Smooth muscle cell (in vitro differentiated cells): Measurements from ENCODE around the gene MUC21. TPM values are rescaled to one million over a fixed set of nuclear protein-coding genes. Genes with fewer than 3 reads are reported as not detected.

Experiments used
- DNase-seq: peaks from one replicate; lab custom pipeline; 2025; ENCODE audit not compliant: unreplicated experiment; lab: John Stamatoyannopoulos, UW
- H2AFZ ChIP-seq: fragments of 200-600 bp; sonication (generic); 2 replicates; pipeline ENCODE4 v1.6.0; 2016; ENCODE audit warnings: antibody characterized with exemption, low read depth, mild to moderate bottlenecking
- H3F3A ChIP-seq: fragments of 200-600 bp; sonication (generic); 2 replicates; pipeline ENCODE4 v1.6.0; 2017; ENCODE audit warnings: antibody characterized with exemption, low read depth
- H3K27ac ChIP-seq: fragments of 200-600 bp; sonication (generic); 2 replicates; pipeline ENCODE4 v1.5.1; 2016; ENCODE audit warnings: low read depth, mild to moderate bottlenecking
- H3K27me3 ChIP-seq: fragments of 200-600 bp; sonication (generic); 2 replicates; pipeline ENCODE4 v1.6.1; 2016; ENCODE audit warnings: low read depth, mild to moderate bottlenecking
- H3K36me3 ChIP-seq: fragments of 200-600 bp; sonication (generic); 2 replicates; pipeline ENCODE4 v1.5.1; 2016; ENCODE audit warnings: low read depth
- H3K4me1 ChIP-seq: fragments of 200-600 bp; sonication (generic); 2 replicates; pipeline ENCODE4 v1.5.1; 2016; ENCODE audit warnings: low read depth
- H3K4me2 ChIP-seq: fragments of 200-600 bp; sonication (generic); 2 replicates; pipeline ENCODE4 v1.6.0; 2016; ENCODE audit warnings: mild to moderate bottlenecking
- H3K4me3 ChIP-seq: fragments of 200-600 bp; sonication (generic); 2 replicates; pipeline ENCODE4 v1.5.1; 2016; ENCODE audit warnings: mild to moderate bottlenecking
- H3K79me2 ChIP-seq: fragments of 200-600 bp; sonication (generic); 2 replicates; pipeline ENCODE4 v1.6.0; 2016; ENCODE audit warnings: low read depth, mild to moderate bottlenecking
- H3K9ac ChIP-seq: fragments of 200-600 bp; sonication (generic); 2 replicates; pipeline ENCODE4 v1.6.0; 2016; ENCODE audit warnings: low read depth
- H3K9me3 ChIP-seq: fragments of 200-600 bp; sonication (generic); replicated peaks from 2 replicates; pipeline ENCODE4 v1.5.1; 2016; ENCODE audit warnings: low read depth
- H4K20me1 ChIP-seq: fragments of 200-600 bp; sonication (generic); 2 replicates; pipeline ENCODE4 v1.6.0; 2016; ENCODE audit warnings: low read depth
- WGBS: methylation state at CpG from one replicate; pipeline ENCODE4 v1.1.7; 2016; ENCODE audit warnings: low lambda C conversion rate; 5-methylcytosine and 5-hydroxymethylcytosine counted together
- polyA plus RNA-seq: library from polyadenylated mRNA; unstranded; fragments of >200 nt; fragmentation: Nextera tagmentation; extraction: Ambion mirVana; gene quantifications from 2 replicates; pipeline ENCODE4 v1.2.1, GENCODE V29; 2016
- total RNA-seq: library from RNA; depleted of rRNA; stranded (reverse); fragments of >200 nt; gene quantifications from 2 replicates; pipeline ENCODE4 v1.2.3, GENCODE V29; 2014
- TF ChIP-seq, protein P1 (sequence below): fragments of 200-600 bp; sonication (generic); IDR thresholded peaks from 2 replicates; pipeline ENCODE4 v1.5.1; 2017; ENCODE audit warnings: borderline replicate concordance, mild to moderate bottlenecking, antibody characterized with exemption; ENCODE audit not compliant: insufficient read depth, poor library complexity, severe bottlenecking

The MUC21 gene
- total RNA-seq (not detected in 2 replicates), polyA plus RNA-seq (not detected in 2 replicates)

DNA sequence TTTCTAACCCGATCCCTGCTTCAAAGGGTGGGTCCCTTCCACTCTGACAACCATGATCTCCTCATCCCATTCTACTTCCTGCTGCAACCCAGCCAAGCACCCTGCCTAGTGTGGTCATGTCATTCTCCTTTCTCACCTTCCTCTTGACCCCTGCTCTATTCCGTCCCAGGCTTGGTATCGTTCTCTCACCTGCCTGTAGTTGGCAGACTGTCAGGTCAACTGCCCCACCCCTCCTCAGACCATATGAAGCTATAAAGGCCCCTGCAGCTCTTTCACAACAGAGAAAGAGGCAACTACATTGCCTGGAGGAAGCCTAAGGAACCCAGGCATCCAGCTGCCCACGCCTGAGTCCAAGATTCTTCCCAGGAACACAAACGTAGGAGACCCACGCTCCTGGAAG is at the start of gene MUC21:
MUC21 (plus strand) TSS at position 280 of the 400 bp plus-strand sequence. CDS start 241 bp downstream, outside the sequence.
- peaks cover 8% of the 10 kb centered on the region for H3K4me1 ChIP-seq
- peak within 1 kb of the TSS; percentile 74 for H3K4me2 ChIP-seq
- peak within 1 kb of the TSS; percentile 67 for H2AFZ ChIP-seq
- H3K4me3 ChIP-seq = no peak within 1 kb of the TSS
- H4K20me1 ChIP-seq = no peaks in the 10 kb centered on the region
- no peaks in the 10 kb centered on the region for H3K79me2 ChIP-seq
- no peak for DNase-seq
- H3K9me3 ChIP-seq = no peaks in the 10 kb centered on the region
- no peaks in the 10 kb centered on the region for H3K36me3 ChIP-seq
- no peak within 1 kb of the TSS for H3K27ac ChIP-seq
- no peak within 1 kb of the TSS for H3K9ac ChIP-seq
- TF ChIP-seq, protein P1, sequence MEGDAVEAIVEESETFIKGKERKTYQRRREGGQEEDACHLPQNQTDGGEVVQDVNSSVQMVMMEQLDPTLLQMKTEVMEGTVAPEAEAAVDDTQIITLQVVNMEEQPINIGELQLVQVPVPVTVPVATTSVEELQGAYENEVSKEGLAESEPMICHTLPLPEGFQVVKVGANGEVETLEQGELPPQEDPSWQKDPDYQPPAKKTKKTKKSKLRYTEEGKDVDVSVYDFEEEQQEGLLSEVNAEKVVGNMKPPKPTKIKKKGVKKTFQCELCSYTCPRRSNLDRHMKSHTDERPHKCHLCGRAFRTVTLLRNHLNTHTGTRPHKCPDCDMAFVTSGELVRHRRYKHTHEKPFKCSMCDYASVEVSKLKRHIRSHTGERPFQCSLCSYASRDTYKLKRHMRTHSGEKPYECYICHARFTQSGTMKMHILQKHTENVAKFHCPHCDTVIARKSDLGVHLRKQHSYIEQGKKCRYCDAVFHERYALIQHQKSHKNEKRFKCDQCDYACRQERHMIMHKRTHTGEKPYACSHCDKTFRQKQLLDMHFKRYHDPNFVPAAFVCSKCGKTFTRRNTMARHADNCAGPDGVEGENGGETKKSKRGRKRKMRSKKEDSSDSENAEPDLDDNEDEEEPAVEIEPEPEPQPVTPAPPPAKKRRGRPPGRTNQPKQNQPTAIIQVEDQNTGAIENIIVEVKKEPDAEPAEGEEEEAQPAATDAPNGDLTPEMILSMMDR = no peak
- H3F3A ChIP-seq = peaks cover 11% of the 10 kb centered on the region
- H3K27me3 ChIP-seq = no peaks in the 10 kb centered on the region
- 94% methylated on average over 6 of the region's 6 CpGs for WGBS

DNA sequence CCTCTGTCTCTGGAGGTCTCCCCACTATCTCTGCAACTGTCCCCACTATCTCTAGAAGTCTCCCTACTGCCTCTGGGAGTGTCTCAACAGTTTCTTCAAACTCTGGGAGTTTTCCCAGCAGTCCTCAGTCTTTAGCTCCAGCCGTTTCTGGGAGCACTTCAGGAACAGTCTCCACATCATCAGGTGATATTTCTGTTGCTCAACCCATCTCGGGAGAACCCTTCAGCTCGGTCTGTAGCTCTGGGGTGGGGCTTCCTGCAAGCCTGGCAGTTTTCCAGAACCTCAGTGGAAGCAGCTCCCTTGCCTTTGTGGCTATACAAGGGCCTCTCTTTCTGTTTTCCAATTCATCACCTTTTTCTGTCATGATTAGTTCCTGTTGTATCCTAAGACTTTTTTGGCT is 48.5 kb upstream of the MUC21 start:
- Histone ChIP-seq H3K27ac (no peak overlapping the region), H3K9ac (no peak overlapping the region), H3K9me3 (no peaks in the 10 kb centered on the region), H3K36me3 (no peaks in the 10 kb centered on the region), H3K4me1 (no peaks in the 10 kb centered on the region), H4K20me1 (no peaks in the 10 kb centered on the region), H3K4me2 (no peak overlapping the region), H3K4me3 (no peak overlapping the region), H2AFZ (no peak overlapping the region), H3K27me3 (no peaks in the 10 kb centered on the region), H3F3A (no peaks in the 10 kb centered on the region), H3K79me2 (no peaks in the 10 kb centered on the region)
- WGBS = 72% methylated on average over 3 of the region's 3 CpGs
- TF ChIP-seq, protein P1 = no peak
- DNase-seq = no peak

DNA sequence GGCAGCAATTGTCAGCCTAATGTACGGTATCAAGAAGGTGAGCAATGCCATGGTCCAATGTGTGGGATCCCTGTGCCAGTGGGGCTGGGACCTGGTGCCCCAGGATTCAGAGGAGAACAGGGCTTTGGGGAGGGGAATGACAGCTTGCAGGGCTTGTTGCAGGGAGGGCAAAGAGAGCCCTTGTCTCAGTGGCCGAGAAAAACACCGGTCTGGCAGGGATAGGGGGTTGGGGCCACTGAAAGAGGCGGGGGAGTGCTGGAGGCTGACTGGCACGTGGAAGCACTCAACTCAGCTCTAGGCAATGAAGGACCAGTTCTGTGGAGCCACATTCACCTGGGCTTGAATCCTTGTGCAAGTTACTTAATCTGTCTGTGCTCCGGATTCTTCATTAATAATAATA is 46.3 kb upstream of the MUC21 start:
- 75% methylated on average over 6 of the region's 6 CpGs for WGBS
- Histone ChIP-seq H3K9ac (no peak overlapping the region), H3K36me3 (no peaks in the 10 kb centered on the region), H3K4me2 (no peak overlapping the region), H3K4me1 (peaks cover 3% of the 10 kb centered on the region), H3K27ac (no peak overlapping the region), H3K27me3 (no peaks in the 10 kb centered on the region), H3K9me3 (no peaks in the 10 kb centered on the region), H3K79me2 (no peaks in the 10 kb centered on the region), H2AFZ (no peak overlapping the region), H3F3A (no peaks in the 10 kb centered on the region), H4K20me1 (no peaks in the 10 kb centered on the region), H3K4me3 (no peak overlapping the region)
- no peak for DNase-seq
- TF ChIP-seq, protein P1 = no peak

DNA sequence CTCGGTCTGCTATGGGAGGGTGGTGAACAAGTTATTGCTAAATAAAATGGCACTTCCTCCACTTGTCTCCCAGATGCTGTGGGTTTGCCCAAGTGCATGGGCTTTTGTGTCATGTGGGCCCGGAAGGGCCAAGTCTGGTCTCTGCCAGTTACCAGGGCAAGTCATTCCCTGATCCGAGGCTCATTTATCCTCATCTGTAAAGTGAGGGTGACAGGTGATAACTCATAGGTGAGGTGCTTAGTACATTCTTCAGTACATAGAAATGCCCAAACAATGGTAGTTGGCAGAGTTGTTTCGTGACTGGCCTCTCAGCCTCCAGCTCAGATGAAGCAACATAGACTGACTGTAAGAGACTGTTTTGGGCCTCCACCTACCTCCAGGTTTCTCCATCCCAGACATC is 44.8 kb upstream of the MUC21 start:
- Histone ChIP-seq H3K27me3 (no peaks in the 10 kb centered on the region), H2AFZ (no peak overlapping the region), H3K36me3 (no peaks in the 10 kb centered on the region), H3K9ac (no peak overlapping the region), H3K9me3 (no peaks in the 10 kb centered on the region), H3K4me3 (no peak overlapping the region), H3K79me2 (no peaks in the 10 kb centered on the region), H3K4me1 (peaks cover 5% of the 10 kb centered on the region), H3K4me2 (no peak overlapping the region), H3K27ac (no peak overlapping the region), H3F3A (no peaks in the 10 kb centered on the region), H4K20me1 (no peaks in the 10 kb centered on the region)
- 96% methylated on average over 4 of the region's 4 CpGs for WGBS
- DNase-seq = no peak
- TF ChIP-seq, protein P1 = no peak
